GM19035 (cell line): ENCODE measurements around the gene PREX1.

ENCODE experiments used
- ATAC-seq: cut with Tn5 transposase; IDR thresholded peaks from one replicate; pipeline ENCODE4 v1.9.1; 2021; ENCODE audit not compliant: unreplicated experiment

The PREX1 gene

DNA sequence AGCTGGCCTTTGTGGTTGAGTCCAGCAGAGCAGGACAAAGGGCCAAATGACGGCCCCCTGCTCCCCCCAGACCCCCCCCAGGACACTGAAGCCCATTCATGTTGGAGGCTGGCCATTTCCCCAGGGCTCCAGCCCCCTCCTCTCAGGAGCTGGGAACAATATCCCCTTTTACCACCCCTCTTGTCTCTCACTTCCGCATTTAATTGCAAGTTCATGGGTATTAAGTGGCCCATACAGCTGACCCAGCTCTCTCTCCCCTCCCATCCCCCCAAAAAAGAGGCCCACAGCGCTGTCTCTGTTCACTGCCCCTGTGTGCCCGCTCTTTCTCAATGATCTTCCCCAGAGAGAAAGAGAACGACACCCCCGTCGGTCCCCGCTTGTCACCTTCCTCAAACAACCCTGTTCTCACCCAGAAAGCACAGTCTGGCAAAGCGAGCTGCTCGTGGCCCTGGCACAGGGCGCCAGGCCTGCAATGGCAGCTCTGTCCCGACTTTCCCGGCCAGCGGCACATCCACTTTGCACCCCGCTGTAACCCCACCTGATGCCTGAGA is 30.4 kb downstream of the PREX1 start:
- no peak for ATAC-seq

GRCh38 chr20:48795732-48796131 is 32.1 kb downstream of the PREX1 start:
- no peak for ATAC-seq

DNA sequence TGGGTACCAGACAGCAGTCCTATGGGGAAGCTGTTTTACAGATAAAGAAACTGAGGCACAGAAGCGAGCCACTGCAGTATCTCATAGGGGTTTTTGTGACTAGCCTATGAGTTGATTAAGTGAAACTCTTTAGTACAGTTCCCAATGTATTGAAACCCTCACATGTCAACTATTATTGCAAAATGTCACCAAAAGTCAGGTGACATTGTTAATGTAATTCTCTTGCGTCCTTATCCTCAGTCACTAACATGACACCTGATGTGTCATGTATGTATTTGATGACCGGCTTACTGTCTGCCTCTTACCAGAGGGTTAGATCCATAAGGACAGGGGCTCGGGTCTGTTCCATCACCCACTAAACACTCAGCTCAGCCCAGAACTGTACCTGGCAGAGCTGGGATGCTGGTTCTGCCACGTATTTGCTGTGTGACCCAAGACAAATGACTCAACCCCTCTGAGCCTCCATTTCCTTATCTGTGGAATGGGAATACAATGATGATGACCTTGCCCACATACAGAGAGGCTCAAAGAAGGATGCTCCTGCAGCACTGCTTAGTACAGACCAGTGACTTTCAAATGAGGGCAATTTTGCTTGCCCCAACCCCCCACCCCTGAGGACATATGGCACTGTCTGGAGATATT is 32.9 kb downstream of the PREX1 start:
- ATAC-seq, result no peak

DNA sequence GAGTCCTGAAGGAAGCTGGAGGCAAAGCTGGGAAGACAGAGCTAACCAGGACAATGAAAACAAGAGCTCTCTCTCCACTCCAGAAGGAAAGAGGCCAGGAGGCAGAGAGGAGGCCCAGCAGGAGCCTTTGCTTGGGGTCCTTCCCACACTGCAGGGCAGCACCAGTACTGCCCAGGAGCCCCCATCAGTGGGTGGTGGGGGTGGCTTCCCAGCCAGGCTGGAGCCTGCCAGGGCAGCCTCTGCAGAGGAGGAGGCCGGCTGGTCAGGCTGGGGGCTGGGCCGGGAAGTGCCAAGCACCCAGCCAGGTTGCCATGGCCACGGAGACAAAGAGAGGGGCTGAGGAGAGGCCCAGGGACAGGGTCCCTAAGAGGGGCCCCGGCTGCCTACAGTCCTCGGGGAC is 33.4 kb downstream of the PREX1 start:
- no peak for ATAC-seq

DNA sequence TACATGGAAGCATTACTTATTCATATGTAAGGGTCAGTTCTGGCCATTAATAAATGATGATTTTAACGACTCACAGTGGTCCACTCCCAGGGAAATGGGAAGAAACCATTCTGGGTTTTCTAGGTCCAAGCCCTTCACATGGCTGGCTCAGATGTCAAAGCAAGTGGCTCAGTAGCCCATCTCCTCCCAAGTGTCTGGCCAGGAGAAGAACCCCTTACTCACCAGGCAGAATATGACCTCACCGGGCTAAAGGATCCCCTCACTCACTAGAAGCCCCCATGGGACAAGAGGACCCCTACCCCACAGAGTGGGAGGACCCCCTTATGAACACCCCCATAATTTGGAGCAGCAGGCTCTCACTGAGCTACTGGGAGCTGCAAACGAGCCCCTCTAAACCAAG is 34.0 kb downstream of the PREX1 start:
- ATAC-seq, result no peak

DNA sequence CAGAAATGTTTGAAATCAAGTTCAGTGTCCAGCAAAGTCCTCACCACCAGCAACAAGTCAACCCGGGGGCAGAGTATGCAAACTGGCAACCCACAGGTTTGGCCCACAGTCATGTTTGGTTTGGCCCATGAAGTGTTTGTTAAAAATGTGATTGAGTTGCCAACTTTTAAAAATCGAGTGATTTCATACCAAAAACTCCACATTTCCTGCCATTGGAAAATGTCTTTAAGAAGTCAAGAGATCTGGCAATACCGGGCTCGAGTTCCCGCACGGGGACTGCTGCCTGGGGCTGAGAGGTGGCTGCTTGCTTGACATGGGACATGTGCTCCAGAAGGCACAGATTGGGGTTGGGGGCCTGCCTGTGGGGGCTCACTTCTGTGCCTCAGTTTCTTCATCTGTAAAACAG is 36.1 kb downstream of the PREX1 start:
- no peak for ATAC-seq

DNA sequence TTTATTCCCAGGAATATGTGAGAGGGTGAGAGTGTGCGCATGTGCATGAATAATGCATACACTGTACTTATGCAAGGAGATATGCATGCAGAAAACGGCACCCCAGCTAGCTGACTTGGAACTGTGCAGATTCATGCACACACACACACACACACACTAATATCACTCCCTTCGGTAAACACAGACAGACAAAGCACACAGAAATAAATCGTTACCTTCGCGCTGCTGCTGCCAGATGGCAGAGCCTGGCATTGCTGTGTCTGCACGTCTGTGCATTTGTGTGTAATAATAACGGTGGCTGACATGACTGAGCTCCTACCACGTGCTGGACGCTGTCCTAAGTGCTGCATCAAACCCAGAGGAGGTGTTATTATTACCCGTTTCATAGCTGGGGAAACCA is 36.8 kb downstream of the PREX1 start:
- no peak for ATAC-seq

DNA sequence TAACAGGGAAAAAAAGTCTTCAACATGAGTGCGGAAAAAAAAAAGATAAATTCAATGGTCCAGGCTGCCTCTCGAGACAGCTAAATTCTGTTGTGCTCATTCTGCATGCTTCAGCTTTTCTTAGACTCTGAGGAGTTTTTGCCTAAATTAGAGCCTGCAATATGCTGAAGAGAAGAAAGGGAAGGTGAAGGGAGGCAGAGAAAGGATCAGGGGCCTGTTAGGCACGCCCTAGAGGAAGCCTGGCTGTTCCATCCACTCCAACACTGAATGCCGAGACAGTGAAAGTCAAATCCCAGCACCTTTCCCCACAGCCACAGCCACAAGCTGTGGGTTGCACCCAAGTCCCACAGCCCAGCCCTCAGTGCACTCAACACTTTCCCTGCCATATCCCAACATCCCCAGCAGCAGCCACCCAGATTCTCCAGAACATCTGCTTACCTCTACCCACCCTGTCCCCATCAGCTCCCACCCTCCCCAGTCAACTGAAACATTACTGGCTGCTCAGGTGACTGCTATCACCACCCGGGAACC is 37.3 kb downstream of the PREX1 start:
- no peak for ATAC-seq

DNA sequence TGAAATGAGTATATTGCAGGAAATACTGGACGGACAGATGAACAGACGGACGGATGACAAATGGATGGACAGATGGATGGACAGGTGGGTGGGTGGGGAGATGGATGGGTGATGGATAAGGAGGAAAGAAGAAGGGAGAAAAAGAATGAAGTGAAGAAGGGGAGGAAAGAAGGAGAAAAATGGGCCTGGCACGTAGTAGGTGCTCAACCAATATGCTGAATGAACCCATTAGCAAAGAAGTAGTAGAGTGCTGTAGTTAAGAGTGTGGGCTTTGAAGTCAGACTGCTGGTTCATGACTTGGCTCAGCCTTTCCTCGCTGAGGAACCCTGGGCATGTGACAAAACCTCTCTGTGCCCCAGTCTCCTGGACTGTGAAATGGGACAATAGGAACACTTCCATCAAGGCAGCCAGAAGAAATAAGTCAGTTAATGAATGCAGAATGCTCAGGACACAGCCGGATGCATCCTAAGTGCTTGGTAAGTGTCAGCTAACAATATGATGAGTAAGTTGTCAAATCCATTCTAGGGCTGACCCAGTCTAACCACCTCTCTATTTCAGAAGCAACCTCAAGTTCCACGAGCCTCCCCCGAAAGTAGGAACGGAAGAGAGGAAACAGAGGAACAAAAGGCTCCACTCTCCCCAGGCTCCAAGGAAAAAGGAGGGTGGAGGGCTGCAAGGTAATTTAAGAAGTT is 37.9 kb downstream of the PREX1 start:
- ATAC-seq, result no peak

GRCh38 chr20:48789185-48789668 is 38.6 kb downstream of the PREX1 start:
- no peak for ATAC-seq

- ATAC-seq, result no peak
These were observed 39.2 kb downstream of the PREX1 start for GRCh38 chr20:48788486-48789072.

GRCh38 chr20:48787861-48788375 is 39.9 kb downstream of the PREX1 start:
- ATAC-seq, result no peak

DNA sequence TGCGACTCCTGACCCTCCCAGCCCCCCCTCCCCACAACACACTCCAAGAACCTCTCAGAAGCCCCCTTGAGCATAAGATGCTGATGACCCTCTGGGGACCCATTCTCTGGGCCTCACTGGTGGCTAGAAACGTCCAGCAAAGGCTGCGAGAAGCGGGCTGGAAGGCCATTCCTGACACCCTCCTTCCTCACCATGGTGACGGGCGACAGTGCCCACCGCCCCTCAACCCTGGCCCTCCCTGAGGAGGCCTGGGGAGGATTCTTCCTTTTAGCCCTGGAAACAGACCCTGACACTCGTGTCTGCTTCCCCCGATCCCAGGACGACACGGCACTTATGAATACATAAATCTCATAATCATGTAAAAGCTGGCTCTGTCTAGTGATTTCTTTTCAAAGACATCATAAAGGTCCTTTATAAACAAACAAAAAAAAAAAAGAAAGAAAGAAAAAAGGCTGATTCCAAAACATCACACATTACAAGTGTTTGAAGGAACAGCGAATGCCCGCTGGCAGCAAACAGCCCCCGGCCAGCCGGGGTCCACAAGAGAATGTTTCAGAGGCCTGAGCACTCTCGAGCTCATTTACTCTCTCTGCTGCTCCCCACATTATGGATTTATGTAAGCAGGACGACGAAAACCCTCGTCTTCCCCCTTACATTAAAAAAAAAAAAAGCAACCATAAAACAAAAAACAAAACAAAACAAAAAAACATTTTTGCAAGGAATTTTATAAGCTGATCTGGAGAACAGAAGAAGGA is 40.7 kb downstream of the PREX1 start:
- no peak for ATAC-seq

GRCh38 chr20:48785801-48786200 is 42.0 kb downstream of the PREX1 start:
- no peak for ATAC-seq

GRCh38 chr20:48785256-48785655 is 42.5 kb downstream of the PREX1 start:
- ATAC-seq, result no peak

DNA sequence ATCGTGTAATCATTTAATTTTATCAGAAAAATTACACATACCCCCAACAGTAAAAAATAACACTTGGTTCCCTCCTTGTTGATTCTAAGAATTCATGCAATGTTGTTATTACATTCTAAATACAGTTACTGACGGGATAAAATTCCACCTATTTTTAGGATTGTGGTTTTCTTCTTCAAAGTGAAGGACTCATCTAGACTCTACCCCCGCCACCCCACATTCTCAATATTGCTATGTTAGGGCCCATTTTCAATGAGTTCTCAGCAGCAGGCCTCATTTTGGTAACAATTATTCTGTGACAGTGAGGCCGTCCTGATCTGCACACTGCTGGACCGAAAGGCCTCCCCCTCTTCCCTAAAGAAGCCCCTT is 43.5 kb downstream of the PREX1 start:
- ATAC-seq, result no peak

GRCh38 chr20:48783533-48784272 is 44.1 kb downstream of the PREX1 start:
- no peak for ATAC-seq

GRCh38 chr20:48782901-48783308 is 44.9 kb downstream of the PREX1 start:
- no peak for ATAC-seq

- ATAC-seq, result no peak
These were observed 45.7 kb downstream of the PREX1 start for GRCh38 chr20:48782053-48782452.

DNA sequence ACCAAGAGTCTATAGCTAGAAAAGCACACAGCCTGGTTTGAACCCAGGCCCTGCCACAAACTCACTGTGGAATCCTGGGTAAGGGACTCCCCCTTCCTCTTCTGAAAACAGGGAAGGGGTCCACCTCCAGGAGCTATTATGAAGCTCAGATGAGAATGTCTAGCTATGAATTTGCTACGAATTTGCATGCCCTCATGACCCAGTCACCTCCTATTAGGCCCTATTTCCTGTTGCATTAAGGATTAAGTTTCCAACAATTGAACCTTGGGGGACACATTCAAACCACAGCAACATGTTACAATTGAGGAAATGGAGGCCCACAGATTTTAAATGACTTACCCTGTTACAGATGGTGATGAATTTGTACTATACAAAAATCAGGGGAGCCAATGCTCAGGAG is 46.2 kb downstream of the PREX1 start:
- ATAC-seq, result no peak
